ENCODE data around the gene FAS.
A peak's percentile ranks its signal among the peaks of the same experiment; 100 is the strongest.

FAS gene

GRCh38 chr10:88990384-88991160 is at the start of gene FAS:
TSS of gene FAS (plus strand) at chr10:88990798. CDS start at chr10:88990877, 79 bp downstream.
- peak; percentile 21 for DNase-seq (ENCODE audit: low spot score)

GRCh38 chr10:88941026-88941425 is 49.6 kb upstream of the FAS start:
- no peak for DNase-seq (ENCODE audit: low spot score)

DNA sequence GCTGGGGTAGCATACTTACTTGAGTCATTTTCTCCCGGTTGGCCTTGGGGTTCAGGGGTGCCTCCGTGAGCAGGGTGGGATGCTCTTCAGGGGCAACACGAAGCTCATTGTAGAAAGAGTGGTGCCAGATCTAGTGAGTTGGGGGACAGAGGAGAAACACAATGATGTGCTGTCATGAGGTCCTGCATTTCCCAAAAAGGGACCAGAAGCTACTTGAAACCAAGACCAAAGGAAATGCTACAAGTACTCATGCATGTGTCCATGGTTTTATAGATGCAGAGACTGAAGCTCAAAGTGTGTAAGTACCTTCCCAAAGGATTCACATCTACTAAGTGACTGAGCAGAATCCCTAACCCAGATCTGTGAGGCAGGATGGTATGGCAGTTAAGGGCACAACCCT is 46.8 kb upstream of the FAS start:
- DNase-seq (ENCODE audit: low spot score): no peak

- no peak for DNase-seq (ENCODE audit: low spot score)
These were observed 45.8 kb upstream of the FAS start for GRCh38 chr10:88944813-88945212.

DNA sequence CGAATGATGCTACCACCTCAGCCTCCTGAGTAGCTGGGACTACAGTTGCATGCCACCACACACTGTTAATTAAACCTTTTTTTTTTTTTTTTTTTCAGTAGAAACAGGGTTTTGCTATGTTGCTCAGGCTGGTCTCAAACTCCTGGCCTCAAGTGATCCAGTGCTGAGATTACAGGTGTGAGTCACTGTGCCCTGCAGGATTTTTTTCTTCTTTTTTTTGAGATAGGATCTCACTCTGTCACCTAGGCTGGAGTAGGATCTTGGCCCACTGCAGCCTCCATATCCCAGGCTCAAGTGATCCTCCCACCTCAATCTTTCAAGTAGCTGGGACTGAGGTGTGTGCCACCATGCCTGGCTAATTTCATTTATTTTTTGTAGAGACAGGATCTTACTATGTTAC is 44.4 kb upstream of the FAS start:
- no peak for DNase-seq (ENCODE audit: low spot score)

DNA sequence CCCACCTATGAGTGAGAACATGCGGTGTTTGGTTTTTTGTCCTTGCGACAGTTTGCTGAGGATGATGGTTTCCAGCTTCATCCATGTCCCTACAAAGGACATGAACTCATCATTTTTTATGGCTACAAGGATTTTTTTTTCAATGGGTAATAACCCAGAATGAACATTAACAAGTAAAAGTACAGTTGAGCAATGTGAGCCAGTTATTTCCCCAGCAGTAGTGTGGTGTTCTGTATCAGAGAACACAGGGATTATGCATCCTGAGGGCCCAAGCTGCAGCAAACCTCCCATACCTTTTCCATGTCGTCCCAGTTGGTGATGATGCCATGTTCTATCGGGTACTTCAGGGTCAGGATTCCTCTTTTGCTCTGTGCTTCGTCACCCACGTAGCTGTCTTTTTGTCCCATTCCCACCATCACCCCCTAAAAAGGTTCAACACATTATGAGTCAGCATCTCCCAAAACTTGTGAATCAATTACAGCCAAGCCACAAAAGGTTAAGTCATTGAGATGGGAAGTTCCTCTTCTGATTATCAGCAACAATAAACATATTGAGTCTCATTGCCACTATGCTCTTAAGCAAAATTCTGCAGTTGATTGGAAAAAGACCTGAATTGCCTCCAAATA is 43.5 kb upstream of the FAS start:
- DNase-seq (ENCODE audit: low spot score): no peak

GRCh38 chr10:88949051-88949450 is 41.5 kb upstream of the FAS start:
- DNase-seq (ENCODE audit: low spot score): no peak

DNA sequence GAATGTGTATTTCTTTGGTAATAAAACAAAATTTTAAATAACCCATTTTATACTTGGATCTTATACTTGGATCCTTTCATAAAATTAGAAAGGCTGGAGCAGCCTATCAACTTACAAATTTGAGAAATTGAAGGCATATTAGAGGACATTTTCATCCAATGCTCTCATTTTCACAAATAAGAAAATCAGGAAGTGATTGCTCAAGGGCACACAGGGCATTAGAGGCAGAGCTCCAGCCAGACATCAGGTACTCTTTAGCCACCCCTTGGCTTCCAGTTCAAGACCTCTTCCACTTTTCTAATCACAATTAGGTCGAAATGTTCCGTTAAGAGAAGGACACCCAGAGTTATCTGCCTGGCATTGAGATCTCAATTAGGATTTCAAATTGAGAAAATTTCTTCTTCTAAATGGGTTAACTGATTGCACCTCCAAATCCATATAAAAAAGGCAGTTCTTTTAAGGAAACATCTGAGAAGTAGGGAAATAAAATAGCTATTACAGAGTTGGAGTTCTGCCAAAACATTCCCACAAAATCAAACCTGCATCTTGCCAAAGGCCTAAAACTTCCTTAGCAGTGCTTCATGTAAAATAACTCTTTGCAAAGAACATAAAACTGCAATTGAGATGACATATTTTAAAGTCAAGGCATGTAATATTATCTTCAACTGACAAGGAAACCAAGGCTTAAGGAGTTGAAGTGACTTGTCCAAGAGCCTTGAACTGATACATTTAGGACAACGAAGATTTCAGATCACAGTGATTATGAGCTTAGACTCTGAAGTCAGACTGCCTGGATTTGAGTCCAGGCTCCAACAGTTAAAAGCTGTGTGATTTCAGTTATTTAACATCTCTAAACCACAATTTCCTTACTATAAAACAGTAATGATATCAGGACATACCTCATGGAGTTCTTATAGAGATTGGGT is 40.4 kb upstream of the FAS start:
- DNase-seq (ENCODE audit: low spot score): no peak

DNA sequence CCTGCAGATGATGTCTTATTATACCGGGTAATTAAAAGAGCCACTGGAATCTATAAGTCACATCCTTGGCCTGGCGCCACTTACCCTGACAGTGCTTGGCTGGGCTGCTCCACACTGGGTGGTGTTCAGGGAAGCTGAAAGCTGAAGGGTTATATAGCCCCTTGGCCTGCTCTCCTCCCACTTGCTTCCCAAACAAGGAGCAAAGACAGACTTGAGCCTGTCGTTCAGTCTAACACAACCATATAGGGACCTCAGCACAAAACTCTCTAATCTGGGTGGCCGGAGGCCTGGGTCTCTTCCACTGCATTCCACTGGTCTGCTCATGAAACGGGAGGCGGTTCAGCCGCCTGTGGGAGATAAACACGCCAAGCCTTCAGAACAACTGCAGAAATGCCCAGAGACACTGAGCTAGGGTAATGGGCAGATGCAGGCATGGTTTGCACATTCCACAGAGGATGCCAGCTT is 37.9 kb upstream of the FAS start, which contains the start of gene ACTA2:
Gene ACTA2 (minus strand): TSS at position 127 of the 465 bp plus-strand sequence. CDS start 3,843 bp downstream, outside the sequence.
- no peak for DNase-seq (ENCODE audit: low spot score)

DNA sequence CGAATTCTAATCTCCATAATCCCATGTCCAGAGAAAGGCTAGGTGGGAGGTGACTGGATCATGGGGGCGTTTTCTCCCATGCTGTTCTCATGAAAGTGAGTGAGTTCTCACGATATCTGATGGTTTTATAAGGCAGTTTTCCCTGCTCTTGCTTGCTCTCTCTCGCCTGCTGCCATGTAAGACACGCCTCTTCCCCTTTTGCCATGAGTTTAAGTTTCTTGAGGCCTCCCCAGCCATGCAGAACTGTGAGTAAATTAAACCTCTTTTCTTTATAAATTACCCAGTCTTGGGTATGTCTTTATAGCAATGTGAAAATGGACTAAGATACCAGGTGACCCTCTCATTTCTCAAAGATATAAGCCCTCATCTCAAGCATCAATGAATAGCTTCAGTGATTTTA is 36.9 kb upstream of the FAS start:
- DNase-seq (ENCODE audit: low spot score): no peak

GRCh38 chr10:88954458-88955083 is 36.0 kb upstream of the FAS start:
- DNase-seq (ENCODE audit: low spot score): no peak

- DNase-seq (ENCODE audit: low spot score): no peak
These were observed 33.2 kb upstream of the FAS start for GRCh38 chr10:88957381-88957780.

- no peak for DNase-seq (ENCODE audit: low spot score)
These were observed 31.9 kb upstream of the FAS start for GRCh38 chr10:88958721-88959120.

- no peak for DNase-seq (ENCODE audit: low spot score)
These were observed 29.8 kb upstream of the FAS start for GRCh38 chr10:88960802-88961201.

GRCh38 chr10:88961266-88961665 is 29.3 kb upstream of the FAS start:
- no peak for DNase-seq (ENCODE audit: low spot score)

GRCh38 chr10:88962336-88962735 is 28.3 kb upstream of the FAS start:
- DNase-seq (ENCODE audit: low spot score): no peak

DNA sequence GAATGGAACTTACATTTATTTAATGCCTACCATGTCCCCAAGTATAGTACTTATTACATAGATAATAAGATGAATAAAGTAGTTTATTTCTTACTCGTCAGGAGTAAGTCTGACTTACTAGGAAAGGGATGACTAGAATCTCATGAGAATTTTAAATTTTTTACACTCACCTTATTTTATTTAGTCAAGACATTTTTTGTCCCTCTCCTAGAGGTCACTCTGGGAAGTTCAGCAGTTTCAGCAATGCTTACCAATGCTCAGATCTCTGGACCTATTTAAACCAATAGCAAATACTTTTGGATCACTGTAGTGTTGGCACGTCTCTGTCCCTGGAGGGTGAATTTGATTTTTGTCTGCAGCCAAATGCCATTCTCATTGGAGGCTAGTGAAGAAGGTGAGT is 27.3 kb upstream of the FAS start:
- no peak for DNase-seq (ENCODE audit: low spot score)

DNA sequence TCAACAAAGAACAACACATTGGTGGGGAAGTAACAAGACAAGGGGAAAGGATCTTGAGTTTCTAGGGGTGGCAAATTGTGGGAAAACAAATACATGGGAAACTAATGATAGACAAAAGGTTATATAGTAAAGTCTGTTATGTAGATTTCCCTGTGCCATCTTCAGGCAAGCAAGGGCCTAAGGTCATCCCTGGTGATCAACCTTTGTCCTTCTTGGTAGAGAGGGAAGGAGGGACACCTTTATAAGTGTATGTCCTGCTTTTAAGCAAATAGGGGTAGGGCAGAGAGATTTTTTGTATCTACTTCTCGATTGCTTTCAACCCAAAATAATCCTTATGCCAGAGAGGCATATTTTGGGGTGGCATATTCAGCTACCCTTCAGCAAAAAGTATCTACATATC is 26.2 kb upstream of the FAS start:
- DNase-seq (ENCODE audit: low spot score): no peak

- DNase-seq (ENCODE audit: low spot score): no peak
These were observed 25.7 kb upstream of the FAS start for GRCh38 chr10:88964869-88965415.

DNA sequence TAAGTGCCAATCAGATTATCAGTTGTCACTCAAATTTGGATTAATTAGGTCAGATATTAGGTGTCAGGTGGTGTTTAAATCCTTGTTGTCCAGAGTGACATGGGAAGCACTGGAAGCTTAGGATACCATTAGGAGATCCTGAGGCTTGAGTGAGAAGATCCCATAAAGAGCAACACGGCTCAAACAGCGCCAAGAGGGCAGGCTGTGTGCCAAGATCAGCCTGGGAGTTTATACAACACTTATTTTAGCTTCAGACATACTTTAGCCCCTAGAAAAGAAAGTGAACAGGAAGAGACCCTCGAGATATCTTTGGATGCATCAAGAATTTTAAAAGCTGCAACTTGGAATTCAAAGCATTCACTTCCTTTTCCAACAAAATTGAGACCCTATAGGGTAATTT is 23.8 kb upstream of the FAS start:
- no peak for DNase-seq (ENCODE audit: low spot score)

DNA sequence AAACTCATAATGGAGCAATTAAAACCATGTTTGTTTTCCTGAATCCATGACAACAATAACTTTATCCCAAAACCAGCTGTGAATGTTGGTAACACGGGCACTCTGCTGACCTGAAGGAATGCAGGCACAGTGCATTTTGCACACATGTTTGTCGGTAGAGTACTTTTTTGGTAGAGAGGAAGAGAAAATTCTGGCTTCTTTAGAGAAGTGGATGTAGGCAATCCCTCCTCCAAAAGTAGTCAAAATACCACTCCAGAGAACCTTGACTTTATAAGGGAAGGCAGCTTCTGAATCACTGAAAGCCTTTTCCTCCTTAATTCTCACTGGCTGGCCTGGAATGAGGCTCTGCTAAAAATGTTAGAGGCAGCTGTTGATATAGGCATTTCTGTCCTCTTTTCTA is 22.2 kb upstream of the FAS start:
- DNase-seq (ENCODE audit: low spot score): no peak

Data from cerebellar cortex (tissue), 1 donor.